Mucosa of gallbladder (tissue), 1 donor: ENCODE measurements around the gene ATP8A2. TPM values are rescaled to one million over a fixed set of nuclear protein-coding genes. Genes with fewer than 3 reads are reported as not detected.

ENCODE experiments used
- DNase-seq: peaks from one replicate; pipeline ENCODE4 v3.0.0-alpha.2; 2020; ENCODE audit warnings: low spot score
- total RNA-seq: library from RNA; stranded (reverse); gene quantifications from one replicate; pipeline ENCODE4 v1.2.1, GENCODE V29; 2021
- donor health status: DM: no; HTN: no; CAD: no.

The ATP8A2 gene
- total RNA-seq, 1 donor from 2014 or later, result 0.29 TPM

DNA sequence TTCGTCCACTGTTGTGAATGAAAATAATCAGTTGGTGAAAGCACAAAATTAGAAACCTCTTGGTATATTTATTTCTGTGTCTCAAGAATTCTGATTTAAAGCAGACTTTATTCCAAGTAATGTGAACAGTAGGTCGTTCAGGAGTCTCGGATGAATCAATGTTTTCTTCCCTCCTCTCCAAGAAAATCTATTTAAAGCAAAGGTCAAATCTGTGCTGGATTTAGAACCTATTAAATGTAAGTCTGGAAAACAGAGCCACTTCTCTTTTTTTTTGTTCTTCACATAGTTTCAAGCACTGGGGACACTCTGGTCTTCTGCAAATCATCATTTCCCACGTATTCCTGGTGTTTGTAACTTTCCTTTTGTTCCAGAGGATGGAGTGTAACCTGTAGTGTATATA is 312.7 kb downstream of the ATP8A2 start:
- DNase-seq, result no peak

GRCh38 chr13:25686831-25687470 is 315.2 kb downstream of the ATP8A2 start:
- DNase-seq, result no peak

- peak; percentile 18 for DNase-seq
Measured at GRCh38 chr13:25687471-25688225, 315.9 kb downstream of the ATP8A2 start.

- DNase-seq, result no peak
Measured at GRCh38 chr13:25688536-25688935, 316.8 kb downstream of the ATP8A2 start.

GRCh38 chr13:25689539-25689938 is 317.8 kb downstream of the ATP8A2 start:
- DNase-seq, result no peak

- no peak for DNase-seq
Measured at GRCh38 chr13:25690582-25690981, 318.8 kb downstream of the ATP8A2 start.

DNA sequence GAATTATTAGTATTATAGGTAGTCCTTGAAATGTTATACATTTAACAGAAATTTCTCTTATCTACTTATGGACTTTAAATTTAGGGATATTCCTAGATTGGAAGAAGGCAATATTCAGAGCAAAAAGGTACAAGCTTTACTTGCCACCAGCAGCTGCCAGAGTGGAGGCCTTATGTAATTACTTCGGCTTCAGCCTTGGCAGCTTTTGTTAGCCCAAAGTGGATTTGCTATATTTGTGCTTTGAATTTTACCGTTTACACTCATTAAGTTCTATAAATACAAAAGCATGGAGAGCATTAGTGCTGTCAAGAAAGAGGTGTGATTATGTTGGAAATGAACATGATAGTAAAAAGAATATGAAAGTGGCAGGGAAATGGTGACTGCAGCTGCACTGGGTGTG is 319.9 kb downstream of the ATP8A2 start:
- DNase-seq, result no peak

GRCh38 chr13:25692099-25692498 is 320.3 kb downstream of the ATP8A2 start:
- DNase-seq, result no peak

DNA sequence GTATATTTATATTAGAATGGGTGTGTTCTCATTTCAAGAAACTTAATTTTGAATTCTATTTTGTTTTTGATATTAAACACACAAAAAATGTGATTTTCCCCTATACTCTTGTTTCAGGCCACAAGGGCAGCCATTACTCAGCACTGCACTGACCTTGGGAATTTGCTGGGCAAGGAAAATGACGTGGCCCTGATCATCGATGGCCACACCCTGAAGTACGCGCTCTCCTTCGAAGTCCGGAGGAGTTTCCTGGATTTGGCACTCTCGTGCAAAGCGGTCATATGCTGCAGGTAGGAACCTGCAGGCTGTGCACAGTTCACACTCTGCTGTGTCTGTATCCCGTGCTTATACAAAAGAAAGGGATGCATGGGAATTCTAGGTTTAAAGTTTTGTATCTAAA is 327.3 kb downstream of the ATP8A2 start:
- no peak for DNase-seq

- no peak for DNase-seq
Measured at GRCh38 chr13:25699600-25699999, 327.8 kb downstream of the ATP8A2 start.

DNA sequence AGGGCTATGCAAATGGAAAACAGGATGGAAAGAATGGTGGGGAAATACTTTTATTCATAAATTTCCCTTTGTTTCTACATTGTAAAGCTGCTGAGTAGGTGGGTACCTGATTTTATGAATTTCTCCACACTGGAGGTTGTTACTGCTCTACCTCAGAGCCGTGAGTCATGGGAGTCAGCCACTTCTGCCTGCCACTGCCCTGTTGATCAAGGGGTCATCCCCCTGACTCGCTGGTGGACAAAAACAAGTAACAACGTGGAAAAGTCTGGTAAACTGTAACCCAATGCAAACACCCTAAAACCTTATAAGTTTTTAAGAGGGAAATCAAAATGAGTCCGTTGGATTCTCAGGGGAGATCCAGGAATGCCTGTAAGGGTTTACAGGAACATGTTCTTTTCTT is 329.5 kb downstream of the ATP8A2 start:
- no peak for DNase-seq

- DNase-seq, result no peak
Measured at GRCh38 chr13:25702386-25702785, 330.6 kb downstream of the ATP8A2 start.

DNA sequence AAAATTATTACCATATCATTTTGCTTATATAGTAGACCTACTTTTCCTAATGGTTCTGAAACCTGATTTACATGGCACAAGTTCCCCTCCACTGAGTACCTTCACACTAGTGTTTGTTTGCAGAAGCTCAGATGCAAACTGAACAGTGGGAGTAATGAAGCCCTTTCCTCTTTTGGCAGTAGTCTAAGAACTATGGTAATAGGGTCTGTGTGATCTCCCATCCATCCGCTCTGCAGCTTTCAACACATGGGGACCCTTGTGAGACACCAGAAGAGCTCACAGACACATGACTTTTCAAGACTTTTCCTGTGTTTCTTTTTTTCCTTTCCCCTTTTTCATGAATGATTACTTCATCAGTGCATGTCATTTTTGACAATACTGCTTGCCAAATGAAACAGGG is 336.0 kb downstream of the ATP8A2 start:
- no peak for DNase-seq

- DNase-seq, result no peak
Measured at GRCh38 chr13:25708268-25708667, 336.5 kb downstream of the ATP8A2 start.

DNA sequence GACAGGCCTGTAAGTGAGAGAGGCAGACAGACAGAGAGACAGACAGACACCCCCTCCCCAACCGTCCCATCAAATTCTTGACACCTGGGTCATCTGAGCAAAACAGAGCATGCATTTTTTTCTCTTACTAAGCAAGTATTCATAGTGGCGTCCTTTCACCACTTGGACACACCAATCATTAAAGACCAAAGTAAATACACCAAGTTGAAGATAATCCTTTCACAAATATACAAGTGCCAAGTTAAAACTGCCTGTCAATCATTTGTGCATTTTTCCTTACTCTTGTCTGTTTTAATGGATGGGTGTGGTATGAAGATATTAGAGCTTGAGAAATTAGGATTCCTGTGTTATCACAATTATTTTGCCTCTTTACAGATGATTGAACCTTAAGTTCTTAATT is 337.3 kb downstream of the ATP8A2 start:
- no peak for DNase-seq

DNA sequence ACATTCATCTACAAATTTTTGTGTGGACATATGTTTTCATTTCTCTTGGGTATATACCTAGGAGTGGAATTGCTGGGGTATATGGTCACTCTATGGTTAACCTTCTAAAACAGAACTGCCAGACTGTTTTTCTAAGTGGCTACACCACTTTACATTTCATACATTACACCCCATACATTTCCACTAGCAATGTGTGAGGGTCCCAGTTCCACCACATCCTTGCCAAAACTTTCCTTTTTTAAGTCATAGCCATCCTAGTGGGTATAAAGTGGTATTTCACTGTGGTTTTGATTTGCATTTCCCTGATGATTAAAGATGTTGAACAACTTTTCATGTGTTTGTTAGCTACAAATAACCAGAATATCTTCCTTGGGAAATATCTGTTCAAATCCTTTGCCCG is 344.0 kb downstream of the ATP8A2 start:
- no peak for DNase-seq

- no peak for DNase-seq
Measured at GRCh38 chr13:25717666-25718197, 346.0 kb downstream of the ATP8A2 start.

DNA sequence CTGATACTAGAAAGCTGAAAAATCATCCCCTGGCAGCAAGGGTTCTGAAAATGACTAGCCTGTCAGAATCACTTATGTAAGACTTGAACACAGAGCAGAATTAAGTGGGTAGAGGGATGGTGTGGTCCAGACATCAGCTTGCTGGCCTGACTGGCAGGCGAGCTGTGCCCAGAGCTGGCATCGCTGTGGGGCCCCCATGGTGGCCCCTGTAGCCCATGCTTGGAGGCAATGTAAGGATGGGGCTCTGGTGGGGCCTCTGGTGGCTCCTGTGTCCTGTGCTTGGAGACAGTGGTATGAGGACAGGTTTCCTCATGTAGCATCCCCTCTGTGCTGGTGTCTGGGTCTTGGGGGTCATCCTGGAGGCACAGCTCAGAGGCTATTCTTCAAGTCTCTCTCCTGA is 347.9 kb downstream of the ATP8A2 start:
- no peak for DNase-seq

- DNase-seq, result no peak
Measured at GRCh38 chr13:25722893-25723292, 351.1 kb downstream of the ATP8A2 start.

GRCh38 chr13:25725104-25725503 is 353.3 kb downstream of the ATP8A2 start:
- DNase-seq, result no peak

- DNase-seq, result peak; percentile 12
Measured at GRCh38 chr13:25727250-25727649, 355.5 kb downstream of the ATP8A2 start.

- no peak for DNase-seq
Measured at GRCh38 chr13:25727810-25728209, 356.0 kb downstream of the ATP8A2 start.

DNA sequence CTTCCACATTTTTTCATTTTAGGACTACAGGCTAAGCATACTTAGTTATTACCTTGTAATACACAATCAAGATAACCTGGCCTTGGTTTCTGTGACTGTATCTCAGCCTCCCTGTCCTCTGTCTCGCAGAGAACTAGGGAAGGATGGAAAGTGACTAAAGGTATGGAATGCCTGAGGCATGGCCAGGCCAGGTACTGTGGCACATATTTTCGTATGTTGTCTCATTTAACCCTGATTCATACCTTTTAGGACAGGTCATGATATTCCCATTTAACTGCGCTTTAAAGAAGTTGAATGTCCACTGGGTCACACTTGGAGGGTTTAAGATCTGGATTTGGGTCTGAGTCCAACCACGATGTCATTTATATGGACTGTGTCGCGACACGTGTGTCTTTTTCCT is 357.4 kb downstream of the ATP8A2 start:
- DNase-seq, result no peak
